OCI-LY1 (cell line): Measurements from ENCODE around the gene LDLRAD3.

ENCODE experiments used
- H2AFZ ChIP-seq: fragments of 200-600 bp; sonication (generic), shearing (Covaris generic); 2 replicates; pipeline ENCODE4 v1.6.0; 2014; ENCODE audit warnings: antibody characterized with exemption, mild to moderate bottlenecking, low read length
- H3F3A ChIP-seq: fragments of 200-600 bp; sonication (generic), shearing (Covaris generic); 2 replicates; pipeline ENCODE4 v1.6.0; 2014; ENCODE audit warnings: mild to moderate bottlenecking, antibody characterized with exemption, low read length, moderate library complexity; ENCODE audit not compliant: insufficient read depth
- H3K27ac ChIP-seq: fragments of 200-600 bp; sonication (generic); 2 replicates; pipeline ENCODE4 v1.5.1; 2014; ENCODE audit warnings: low read length, mixed run types, mild to moderate bottlenecking, low read depth; ENCODE audit not compliant: poor library complexity, severe bottlenecking
- H3K27me3 ChIP-seq: fragments of 200-600 bp; sonication (generic); 2 replicates; pipeline ENCODE4 v1.6.0; 2014; ENCODE audit warnings: antibody characterized with exemption, mild to moderate bottlenecking, low read length, moderate library complexity; ENCODE audit not compliant: insufficient read depth
- H3K36me3 ChIP-seq: fragments of 200-600 bp; sonication (generic); 2 replicates; pipeline ENCODE4 v1.6.1; 2014; ENCODE audit warnings: mild to moderate bottlenecking, antibody characterized with exemption, low read length, moderate library complexity, mixed read lengths; ENCODE audit not compliant: insufficient read depth
- H3K4me1 ChIP-seq: fragments of 200-600 bp; sonication (generic); 2 replicates; pipeline ENCODE4 v1.5.1; 2014; ENCODE audit warnings: mild to moderate bottlenecking, low read length, moderate library complexity; ENCODE audit not compliant: insufficient read depth, severe bottlenecking
- H3K4me2 ChIP-seq: fragments of 200-600 bp; sonication (generic), shearing (Covaris generic); 2 replicates; pipeline ENCODE4 v1.6.1; 2014; ENCODE audit warnings: low read length
- H3K4me3 ChIP-seq: fragments of 200-600 bp; sonication (generic); 2 replicates; pipeline ENCODE4 v1.5.1; 2014; ENCODE audit warnings: low read length, low read depth, mild to moderate bottlenecking, mixed read lengths; ENCODE audit not compliant: poor library complexity, severe bottlenecking
- H3K79me2 ChIP-seq: fragments of 200-600 bp; shearing (Covaris generic); 2 replicates; pipeline ENCODE4 v1.6.1; 2016; ENCODE audit warnings: mixed run types, low read length, mixed read lengths; ENCODE audit not compliant: insufficient read depth
- H3K9ac ChIP-seq: fragments of 200-600 bp; sonication (generic), shearing (Covaris generic); 2 replicates; pipeline ENCODE4 v1.6.1; 2014; ENCODE audit warnings: mild to moderate bottlenecking, low read length, mixed read lengths
- H3K9me2 ChIP-seq: fragments of 200-600 bp; sonication (generic), shearing (Covaris generic); 2 replicates; pipeline ENCODE4 v1.6.1; 2014; ENCODE audit warnings: low read depth, mild to moderate bottlenecking, low read length, mixed read lengths
- H3K9me3 ChIP-seq: fragments of 200-600 bp; shearing (Covaris generic); 2 replicates; pipeline ENCODE4 v1.6.1; 2014; ENCODE audit warnings: low read length, mixed read lengths
- H4K20me1 ChIP-seq: fragments of 200-600 bp; sonication (generic), shearing (Covaris generic); 2 replicates; pipeline ENCODE4 v1.6.0; 2016; ENCODE audit warnings: mild to moderate bottlenecking, low read length; ENCODE audit not compliant: insufficient read depth
- CTCF ChIP-seq: fragments of 200-600 bp; sonication (generic), shearing (Covaris generic); IDR thresholded peaks from 2 replicates; pipeline ENCODE4 v1.5.1; 2017; ENCODE audit warnings: mild to moderate bottlenecking, antibody characterized with exemption, low read length, moderate library complexity, mixed read lengths
- EZH2 ChIP-seq: fragments of 200-600 bp; sonication (generic), shearing (Covaris generic); IDR thresholded peaks from 2 replicates; pipeline ENCODE4 v1.8.0; 2017; ENCODE audit warnings: borderline replicate concordance, mixed run types, mild to moderate bottlenecking, antibody characterized with exemption, low read length, moderate library complexity, mixed read lengths

Gene LDLRAD3

DNA sequence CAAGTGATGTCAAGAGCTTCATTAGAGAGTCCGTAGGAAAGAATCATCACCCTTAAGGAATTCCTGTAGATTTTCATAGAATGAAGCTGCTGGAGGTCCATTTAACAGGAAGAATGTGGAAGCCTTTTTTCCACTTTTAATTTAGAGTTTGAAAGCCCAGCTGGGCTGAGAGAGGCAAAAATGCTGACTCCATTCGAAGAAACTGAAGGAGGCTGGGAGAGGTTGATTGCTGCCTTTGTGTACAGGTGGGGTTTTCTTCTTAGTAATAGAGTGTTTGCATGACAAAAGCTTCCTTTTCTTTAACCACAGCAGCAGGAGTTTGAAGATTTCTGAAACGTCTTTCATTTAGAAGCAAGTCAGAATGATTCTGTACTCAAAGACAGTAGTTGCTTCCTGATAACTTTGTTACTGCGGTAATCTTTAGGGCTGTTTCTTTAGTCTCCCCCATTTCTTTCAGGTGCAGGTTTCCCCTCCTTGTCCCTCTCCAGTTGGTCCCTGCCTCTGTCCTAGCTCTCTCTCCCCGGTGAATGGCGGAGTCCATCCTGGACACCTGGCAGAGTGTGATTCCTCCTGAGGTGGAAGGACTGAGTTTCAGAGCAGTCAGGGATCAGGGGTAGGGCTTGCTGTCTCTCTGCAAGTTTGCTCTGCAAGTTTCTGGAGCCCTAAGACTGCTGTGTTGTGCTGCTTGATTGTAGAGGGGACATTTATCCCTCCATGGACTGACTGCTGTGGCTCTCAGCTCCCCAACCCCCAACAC lies 166.2 kb downstream of the LDLRAD3 start:
- Histone ChIP-seq H3K79me2 (no peaks in the 10 kb centered on the region), H3K9me3 (no peaks in the 10 kb centered on the region), H3K36me3 (no peaks in the 10 kb centered on the region), H3F3A (no peaks in the 10 kb centered on the region), H3K27ac (no peak overlapping the region), H3K4me1 (no peaks in the 10 kb centered on the region), H3K9ac (no peak overlapping the region), H3K27me3 (no peaks in the 10 kb centered on the region), H4K20me1 (no peaks in the 10 kb centered on the region), H3K9me2 (no peaks in the 10 kb centered on the region), H3K4me2 (no peak overlapping the region), H2AFZ (no peak overlapping the region), H3K4me3 (no peak overlapping the region)
- TF ChIP-seq EZH2 = no peak
- no peak for TF ChIP-seq CTCF

- Histone ChIP-seq H3K79me2 (no peaks in the 10 kb centered on the region), H3K27ac (no peak overlapping the region), H3K9ac (no peak overlapping the region), H3K4me2 (no peak overlapping the region), H3K27me3 (no peaks in the 10 kb centered on the region), H3K4me3 (no peak overlapping the region), H3K36me3 (no peaks in the 10 kb centered on the region), H3K9me2 (no peaks in the 10 kb centered on the region), H2AFZ (no peak overlapping the region), H3K4me1 (no peaks in the 10 kb centered on the region), H4K20me1 (no peaks in the 10 kb centered on the region), H3F3A (no peaks in the 10 kb centered on the region), H3K9me3 (no peaks in the 10 kb centered on the region)
- TF ChIP-seq EZH2 (no peak), CTCF (no peak)
These were observed 167.0 kb downstream of the LDLRAD3 start for GRCh38 chr11:36110668-36111410.

GRCh38 chr11:36114095-36114494 lies 170.2 kb downstream of the LDLRAD3 start:
- Histone ChIP-seq H3K79me2 (no peaks in the 10 kb centered on the region), H3K27me3 (no peaks in the 10 kb centered on the region), H3K4me1 (no peaks in the 10 kb centered on the region), H4K20me1 (no peaks in the 10 kb centered on the region), H3K4me2 (no peak overlapping the region), H3K9me2 (no peaks in the 10 kb centered on the region), H3K27ac (no peak overlapping the region), H3F3A (no peaks in the 10 kb centered on the region), H3K9me3 (no peaks in the 10 kb centered on the region), H3K36me3 (no peaks in the 10 kb centered on the region), H2AFZ (no peak overlapping the region), H3K4me3 (no peak overlapping the region), H3K9ac (no peak overlapping the region)
- no peak for TF ChIP-seq EZH2
- TF ChIP-seq CTCF = no peak
